Measurements from ENCODE around the gene GNG12.
A peak's percentile ranks its signal among the peaks of the same experiment; 100 is the strongest.
"Not testable (repeated sequence)": the region's sequence is repeated elsewhere in the genome, so short reads cannot be mapped to it uniquely, and the experiment has no call there.

GNG12 gene

GRCh38 chr1:67682659-67683197 is 150.5 kb downstream of the GNG12 start:
- DNase-seq (ENCODE audit: low read depth): peak; percentile 29

GRCh38 chr1:67680486-67680885 is 152.8 kb downstream of the GNG12 start:
- no peak for DNase-seq (ENCODE audit: low read depth)

GRCh38 chr1:67679691-67680090 is 153.6 kb downstream of the GNG12 start:
- DNase-seq (ENCODE audit: low read depth): no peak

- DNase-seq (ENCODE audit: low read depth): no peak
Measured at GRCh38 chr1:67677930-67678329, 155.3 kb downstream of the GNG12 start.

GRCh38 chr1:67677408-67677807 is 155.9 kb downstream of the GNG12 start:
- no peak for DNase-seq (ENCODE audit: low read depth)

- DNase-seq (ENCODE audit: low read depth): no peak
Measured at GRCh38 chr1:67676946-67677345, 156.3 kb downstream of the GNG12 start.

- no peak for DNase-seq (ENCODE audit: low read depth)
Measured at GRCh38 chr1:67676287-67676686, 157.0 kb downstream of the GNG12 start.

- DNase-seq (ENCODE audit: low read depth): peak; percentile 50
Measured at GRCh38 chr1:67675800-67676199, 157.5 kb downstream of the GNG12 start.

- peak; percentile 89 for DNase-seq (ENCODE audit: low read depth)
Measured at GRCh38 chr1:67674260-67675011, 158.8 kb downstream of the GNG12 start.

- DNase-seq (ENCODE audit: low read depth): no peak
Measured at GRCh38 chr1:67673468-67674201, 159.6 kb downstream of the GNG12 start.

GRCh38 chr1:67672260-67672803 is 160.9 kb downstream of the GNG12 start:
- DNase-seq (ENCODE audit: low read depth): no peak

GRCh38 chr1:67668660-67669059 is 164.6 kb downstream of the GNG12 start:
- DNase-seq (ENCODE audit: low read depth): peak; percentile 48

GRCh38 chr1:67666636-67667035 is 166.6 kb downstream of the GNG12 start:
- DNase-seq (ENCODE audit: low read depth): no peak

GRCh38 chr1:67665307-67665706 is 168.0 kb downstream of the GNG12 start:
- not testable (repeated sequence) for DNase-seq (ENCODE audit: low read depth)

GRCh38 chr1:67664048-67664447 is 169.2 kb downstream of the GNG12 start:
- no peak for DNase-seq (ENCODE audit: low read depth)

- no peak for DNase-seq (ENCODE audit: low read depth)
Measured at GRCh38 chr1:67662884-67663283, 170.4 kb downstream of the GNG12 start.

- no peak for DNase-seq (ENCODE audit: low read depth)
Measured at GRCh38 chr1:67659229-67659628, 174.0 kb downstream of the GNG12 start.

GRCh38 chr1:67657152-67657551 is 176.1 kb downstream of the GNG12 start:
- not testable (repeated sequence) for DNase-seq (ENCODE audit: low read depth)

GRCh38 chr1:67655581-67655980 is 177.7 kb downstream of the GNG12 start:
- no peak for DNase-seq (ENCODE audit: low read depth)

GRCh38 chr1:67653304-67653703 is 180.0 kb downstream of the GNG12 start:
- no peak for DNase-seq (ENCODE audit: low read depth)

- peak; percentile 88 for DNase-seq (ENCODE audit: low read depth)
Measured at GRCh38 chr1:67652800-67653199, 180.5 kb downstream of the GNG12 start.
